Neuronal stem cell (in vitro differentiated cells): ENCODE data around the gene TMEM256.

Source experiments
- DNase-seq: peaks from one replicate; pipeline ENCODE4 v3.0.0-alpha.2; 2013; ENCODE audit warnings: low spot score
- H2AFZ ChIP-seq: one replicate; pipeline ENCODE4 v1.6.1; 2013; ENCODE audit warnings: mild to moderate bottlenecking, low read length, inconsistent platforms
- H2AK5ac ChIP-seq: 2 replicates; pipeline ENCODE4 v1.6.1; 2013; ENCODE audit warnings: low read depth, mild to moderate bottlenecking, inconsistent platforms, low read length, moderate library complexity, mixed read lengths
- H2BK120ac ChIP-seq: 2 replicates; pipeline ENCODE4 v1.6.1; 2013; ENCODE audit warnings: low read depth, mild to moderate bottlenecking, inconsistent platforms, low read length, moderate library complexity, mixed read lengths
- H2BK12ac ChIP-seq: one replicate; pipeline ENCODE4 v1.6.1; 2013; ENCODE audit warnings: low read length, inconsistent platforms
- H2BK15ac ChIP-seq: 2 replicates; pipeline ENCODE4 v1.6.1; 2013; ENCODE audit warnings: mild to moderate bottlenecking, low read length, inconsistent platforms, mixed read lengths
- H2BK5ac ChIP-seq: one replicate; pipeline ENCODE4 v1.6.1; 2013; ENCODE audit warnings: inconsistent platforms, mild to moderate bottlenecking, low read length, moderate library complexity
- H3K14ac ChIP-seq: one replicate; pipeline ENCODE4 v1.6.1; 2013; ENCODE audit warnings: low read length, inconsistent platforms
- H3K18ac ChIP-seq: 2 replicates; pipeline ENCODE4 v1.6.1; 2013; ENCODE audit warnings: low read length, inconsistent platforms
- H3K23ac ChIP-seq: 2 replicates; pipeline ENCODE4 v1.6.1; 2013; ENCODE audit warnings: low read depth, mild to moderate bottlenecking, mixed read lengths, low read length, inconsistent platforms; ENCODE audit not compliant: poor library complexity
- H3K27ac ChIP-seq: replicated peaks from 3 replicates; pipeline ENCODE4 v1.5.1; 2013; ENCODE audit warnings: low read length, inconsistent platforms
- H3K27me3 ChIP-seq, 3 experiments: 2 replicates each; pipeline ENCODE4 v1.6.1; 2013; ENCODE audit warnings: low read length in 3 of 3, mild to moderate bottlenecking in 2 of 3, inconsistent platforms in 1 of 3, low read depth in 1 of 3, mixed read lengths in 1 of 3, moderate library complexity in 1 of 3; ENCODE audit not compliant: control insufficient read depth in 3 of 3, insufficient read depth in 3 of 3
- H3K36me3 ChIP-seq, 2 donors: replicated peaks in 1 of 2; 2 replicates each; pipeline ENCODE4 v1.6.1; 2013; ENCODE audit warnings: low read length in 2 of 2; ENCODE audit not compliant: control insufficient read depth in 2 of 2, insufficient read depth in 2 of 2
- H3K4ac ChIP-seq: 2 replicates; pipeline ENCODE4 v1.6.1; 2013; ENCODE audit warnings: inconsistent platforms, mild to moderate bottlenecking, low read length, moderate library complexity
- H3K4me1 ChIP-seq, 2 donors: 1 replicate in 1 of 2; 2 replicates in 1 of 2; pipeline ENCODE4 v1.6.1; 2013; ENCODE audit warnings: low read length in 2 of 2, low read depth in 1 of 2; ENCODE audit not compliant: control insufficient read depth in 2 of 2, insufficient read depth in 1 of 2
- H3K4me2 ChIP-seq: one replicate; pipeline ENCODE4 v1.6.1; 2013; ENCODE audit warnings: mild to moderate bottlenecking, low read length, inconsistent platforms; ENCODE audit not compliant: insufficient read depth, poor library complexity, severe bottlenecking
- H3K4me3 ChIP-seq, 2 donors: 2 replicates each; pipeline ENCODE4 v1.5.1; 2013; ENCODE audit warnings: low read length in 2 of 2, mild to moderate bottlenecking in 2 of 2, inconsistent platforms in 1 of 2, moderate library complexity in 1 of 2
- H3K79me1 ChIP-seq: one replicate; pipeline ENCODE4 v1.6.1; 2013; ENCODE audit warnings: low read depth, mild to moderate bottlenecking, inconsistent platforms, low read length, moderate library complexity
- H3K9ac ChIP-seq: one replicate; pipeline ENCODE4 v1.6.1; 2013; ENCODE audit warnings: mild to moderate bottlenecking, low read depth, low read length, inconsistent platforms; ENCODE audit not compliant: poor library complexity
- H3K9me3 ChIP-seq, 2 donors: replicated peaks in 1 of 2; 2 replicates each; pipeline versions ENCODE3 to v1.6.1; 2013; ENCODE audit warnings: low read length in 2 of 2, mild to moderate bottlenecking in 2 of 2, inconsistent platforms in 1 of 2, low read depth in 1 of 2, mixed read lengths in 1 of 2, moderate library complexity in 1 of 2; ENCODE audit not compliant: control insufficient read depth in 2 of 2, insufficient read depth in 1 of 2
- H4K8ac ChIP-seq: one replicate; pipeline ENCODE4 v1.6.1; 2013; ENCODE audit warnings: low read depth, mild to moderate bottlenecking, inconsistent platforms, low read length, moderate library complexity
- H4K91ac ChIP-seq: one replicate; pipeline ENCODE4 v1.6.1; 2013; ENCODE audit warnings: low read length, low read depth, mild to moderate bottlenecking, inconsistent platforms; ENCODE audit not compliant: poor library complexity
- WGBS, 2 donors: extraction: QIAGEN DNeasy Blood & Tissue Kit; methylation state at CpG; one replicate each; pipeline ENCODE4 v1.1.7; 2013; ENCODE audit warnings: missing lambda C conversion rate in 2 of 2, mixed read lengths in 1 of 2; ENCODE audit not compliant: insufficient read length in 2 of 2, insufficient replicate concordance in 1 of 2; ENCODE audit errors: extremely low coverage in 2 of 2; 5-methylcytosine and 5-hydroxymethylcytosine counted together

The TMEM256 gene

DNA sequence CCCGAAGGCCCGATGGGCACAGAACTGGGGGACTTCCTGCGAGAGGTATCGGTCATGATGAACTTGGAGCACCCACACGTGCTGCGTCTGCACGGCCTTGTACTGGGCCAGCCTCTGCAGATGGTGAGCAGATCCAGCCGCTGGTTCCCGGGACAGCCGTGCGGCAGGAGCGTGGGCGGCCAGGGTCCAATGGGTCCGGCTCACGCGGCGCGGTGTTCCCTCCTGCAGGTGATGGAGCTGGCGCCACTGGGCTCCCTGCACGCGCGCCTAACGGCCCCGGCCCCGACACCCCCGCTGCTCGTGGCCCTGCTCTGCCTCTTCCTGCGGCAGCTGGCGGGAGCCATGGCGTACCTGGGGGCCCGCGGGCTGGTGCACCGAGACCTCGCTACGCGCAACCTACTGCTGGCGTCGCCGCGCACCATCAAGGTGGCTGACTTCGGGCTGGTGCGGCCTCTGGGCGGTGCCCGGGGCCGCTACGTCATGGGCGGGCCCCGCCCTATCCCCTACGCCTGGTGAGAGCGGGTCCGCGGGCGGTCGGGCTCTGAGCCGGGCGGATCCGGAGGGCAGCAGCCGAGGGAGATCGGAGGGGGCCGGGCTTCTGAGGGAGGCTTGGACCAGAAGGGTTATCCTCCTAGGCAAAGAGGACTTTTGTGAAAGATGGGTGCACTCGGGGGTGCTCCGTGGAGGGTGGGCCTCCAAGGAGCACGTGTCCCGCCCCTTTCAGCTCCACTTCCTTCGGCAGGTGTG lies 20.0 kb downstream of the TMEM256 start:
- H3K4me1 ChIP-seq = peaks cover 8 to 10% of the 10 kb centered on the region in 2 donors

DNA sequence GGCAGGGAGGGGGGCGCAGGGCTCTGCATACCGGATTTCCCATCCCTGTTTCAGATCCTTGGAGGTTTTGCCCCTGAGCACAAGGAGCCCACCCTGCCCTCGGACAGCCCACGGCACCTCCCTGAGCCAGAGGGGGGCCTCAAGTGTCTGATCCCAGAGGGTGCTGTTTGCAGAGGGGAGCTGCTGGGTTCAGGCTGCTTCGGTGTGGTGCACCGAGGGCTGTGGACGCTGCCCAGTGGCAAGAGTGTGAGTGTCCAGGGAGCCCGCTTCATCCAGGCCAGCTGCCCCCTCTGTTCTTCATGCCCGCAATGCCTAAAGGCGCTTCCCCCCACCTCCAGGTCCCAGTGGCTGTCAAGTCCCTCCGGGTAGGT lies 20.5 kb downstream of the TMEM256 start:
- H3K4ac ChIP-seq = peak overlapping the region; percentile 69
- H2BK12ac ChIP-seq = peak overlapping the region; percentile 14
- H3K79me1 ChIP-seq = no peaks in the 10 kb centered on the region
- peaks cover 8 to 10% of the 10 kb centered on the region in 2 donors for H3K4me1 ChIP-seq
- H3K9me3 ChIP-seq = peaks cover 11 to 17% of the 10 kb centered on the region in 2 donors
- H3K27me3 ChIP-seq = peaks cover 3 to 56% (median 49%) of the 10 kb centered on the region in 3 experiments
- no peak overlapping the region for H2AFZ ChIP-seq
- peak overlapping the region; percentile 82 for H2AK5ac ChIP-seq
- H3K4me3 ChIP-seq = no peak overlapping the region
- no peaks in the 10 kb centered on the region for H3K36me3 ChIP-seq
- H3K23ac ChIP-seq = peak overlapping the region; percentile 58
- peak overlapping the region; percentile 35 for H2BK5ac ChIP-seq
- no peak overlapping the region for H4K91ac ChIP-seq
- peak overlapping the region; percentile 65 for H3K14ac ChIP-seq
- no peak overlapping the region for H2BK120ac ChIP-seq
- H3K18ac ChIP-seq = peak overlapping the region; percentile 97
- H2BK15ac ChIP-seq = peak overlapping the region; percentile 86
- no peak overlapping the region for H3K27ac ChIP-seq
- WGBS, 2 donors = no CpG with 5 or more reads among the region's 11 CpGs
- peak overlapping the region; percentile 38 for H3K9ac ChIP-seq
- H3K4me2 ChIP-seq = peak overlapping the region; percentile 98
- peak overlapping the region; percentile 32 for H4K8ac ChIP-seq
- no peak for DNase-seq

More for the DNA sequence above, 20.0 kb downstream of the TMEM256 start:
- Histone ChIP-seq H3K4me2 (peak overlapping the region; percentile 98), H3K4ac (peak overlapping the region; percentile 69), H2BK15ac (peak overlapping the region; percentile 88), H3K4me3 (peak overlapping the region; percentile 24 to 66), H2AFZ (peak overlapping the region; percentile 82), H3K23ac (peak overlapping the region; percentile 58), H3K9me3 (peaks cover 11 to 17% of the 10 kb centered on the region in 2 donors), H2BK120ac (no peak overlapping the region), H4K91ac (no peak overlapping the region), H3K14ac (peak overlapping the region; percentile 66), H3K79me1 (no peaks in the 10 kb centered on the region), H4K8ac (peak overlapping the region; percentile 32), H3K9ac (peak overlapping the region; percentile 92), H3K36me3 (peaks cover 0 to 4% of the 10 kb centered on the region in 2 donors), H3K18ac (peak overlapping the region; percentile 97), H3K27ac (no peak overlapping the region), H2AK5ac (peak overlapping the region; percentile 82), H2BK5ac (peak overlapping the region; percentile 35), H3K27me3 (peaks cover 3 to 56% (median 49%) of the 10 kb centered on the region in 3 experiments), H2BK12ac (peak overlapping the region; percentile 95)
- no CpG with 5 or more reads among the region's 65 CpGs for WGBS, 2 donors
- no peak for DNase-seq

DNA sequence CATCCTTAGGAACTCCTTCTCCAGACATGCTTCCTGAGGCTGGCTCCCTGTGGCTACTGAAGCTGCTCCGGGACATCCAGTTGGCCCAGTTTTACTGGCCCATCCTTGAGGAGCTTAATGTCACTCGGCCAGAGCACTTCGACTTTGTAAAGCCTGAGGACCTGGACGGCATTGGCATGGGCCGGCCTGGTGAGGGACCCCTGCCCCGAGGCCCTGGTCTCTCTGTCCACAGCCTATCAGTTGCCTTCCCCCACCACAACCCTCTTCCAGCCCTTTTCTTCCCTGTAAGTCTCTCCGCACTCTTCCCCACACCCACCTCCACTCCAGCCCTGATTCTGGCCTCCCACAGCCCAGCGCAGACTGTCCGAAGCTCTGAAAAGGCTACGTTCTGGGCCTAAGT lies 21.0 kb downstream of the TMEM256 start:
- DNase-seq = no peak
- no peaks in the 10 kb centered on the region for H3K79me1 ChIP-seq
- H3K4me2 ChIP-seq = no peak overlapping the region
- H3K18ac ChIP-seq = no peak overlapping the region
- no peak overlapping the region for H3K14ac ChIP-seq
- peaks cover 11 to 17% of the 10 kb centered on the region in 2 donors for H3K9me3 ChIP-seq
- H4K91ac ChIP-seq = no peak overlapping the region
- H2BK12ac ChIP-seq = no peak overlapping the region
- no peak overlapping the region for H4K8ac ChIP-seq
- H2BK120ac ChIP-seq = no peak overlapping the region
- H3K4ac ChIP-seq = no peak overlapping the region
- no peaks in the 10 kb centered on the region for H3K36me3 ChIP-seq
- H3K27me3 ChIP-seq = peaks cover 3 to 56% (median 49%) of the 10 kb centered on the region in 3 experiments
- no peak overlapping the region for H2AFZ ChIP-seq
- H3K23ac ChIP-seq = peak overlapping the region; percentile 58
- no peak overlapping the region for H2BK5ac ChIP-seq
- no peak overlapping the region for H3K27ac ChIP-seq
- H3K9ac ChIP-seq = no peak overlapping the region
- H3K4me3 ChIP-seq = no peak overlapping the region
- peak overlapping the region; percentile 82 for H2AK5ac ChIP-seq
- H3K4me1 ChIP-seq = peaks cover 8 to 10% of the 10 kb centered on the region in 2 donors
- WGBS, 2 donors = no CpG with 5 or more reads among the region's 10 CpGs
- peak overlapping the region; percentile 86 for H2BK15ac ChIP-seq
